ENCODE data around the gene A3GALT2. TPM values are rescaled to one million over a fixed set of nuclear protein-coding genes. Genes with fewer than 3 reads are reported as not detected.

Gene A3GALT2
- total RNA-seq, 1 experiment from 2014 or later = not detected

DNA sequence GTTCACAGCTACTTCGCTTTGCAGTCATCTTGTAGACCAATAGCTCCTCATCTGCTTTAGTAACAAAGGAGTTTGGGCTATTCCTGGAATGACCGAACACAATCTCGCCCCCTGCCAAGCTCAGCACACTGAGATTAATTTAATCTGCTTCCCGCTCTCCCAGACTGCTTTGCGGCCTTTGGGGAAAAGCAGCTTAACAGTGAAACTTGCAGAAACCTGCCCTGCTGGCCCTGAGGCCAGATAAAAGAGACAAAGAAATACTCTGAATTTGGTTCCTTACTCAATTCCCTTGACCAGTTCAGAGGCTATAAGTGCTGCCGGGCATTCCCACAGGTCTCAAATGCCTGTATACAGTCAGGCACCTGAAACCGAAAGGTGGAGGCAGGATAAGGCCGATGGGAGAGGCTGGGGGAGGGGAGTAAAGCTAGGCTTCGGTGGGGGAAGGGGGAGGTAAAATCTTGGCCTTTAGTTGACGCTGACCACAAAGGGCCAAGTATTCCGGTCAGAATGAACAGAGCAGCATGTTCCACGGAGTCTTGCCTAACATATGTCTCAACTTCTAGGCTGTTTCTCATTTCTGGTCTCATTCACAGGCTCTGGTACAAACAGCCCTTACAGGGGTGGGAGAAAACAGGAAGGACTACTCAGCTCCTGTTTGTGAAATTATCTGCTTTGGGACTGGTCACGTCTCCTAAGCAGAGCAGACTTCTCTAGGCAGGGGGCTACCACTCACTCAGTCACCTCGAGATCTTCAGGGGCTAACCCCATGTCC is 17.7 kb upstream of the A3GALT2 start:
- H3K4me3 ChIP-seq = no peak overlapping the region

GRCh38 chr1:33338048-33338439 is 17.1 kb upstream of the A3GALT2 start:
- no peaks in the 10 kb centered on the region for H3K9me3 ChIP-seq (ENCODE audit: insufficient read depth, low read depth)
- no TSS peak for BruUV-seq (replicated peaks)
- ChIA-PET CTCF (no interaction called here), POLR2A (ENCODE audit: unreplicated experiment) (interaction anchor here (0.7 to 1.0 kb wide), 2 partner anchors 12 to 75 kb away, joined by 3 read pairs; no protein-coding TSS in a partner anchor)
- H3K4me1 ChIP-seq (replicated peaks; ENCODE audit: insufficient read depth) = peaks cover 25% of the 10 kb centered on the region
- H4K20me1 ChIP-seq (ENCODE audit: insufficient read depth) = peaks cover 98% of the 10 kb centered on the region
- peaks cover 56% of the 10 kb centered on the region for H3K36me3 ChIP-seq (ENCODE audit: low read depth)
- TF ChIP-seq, protein P1, sequence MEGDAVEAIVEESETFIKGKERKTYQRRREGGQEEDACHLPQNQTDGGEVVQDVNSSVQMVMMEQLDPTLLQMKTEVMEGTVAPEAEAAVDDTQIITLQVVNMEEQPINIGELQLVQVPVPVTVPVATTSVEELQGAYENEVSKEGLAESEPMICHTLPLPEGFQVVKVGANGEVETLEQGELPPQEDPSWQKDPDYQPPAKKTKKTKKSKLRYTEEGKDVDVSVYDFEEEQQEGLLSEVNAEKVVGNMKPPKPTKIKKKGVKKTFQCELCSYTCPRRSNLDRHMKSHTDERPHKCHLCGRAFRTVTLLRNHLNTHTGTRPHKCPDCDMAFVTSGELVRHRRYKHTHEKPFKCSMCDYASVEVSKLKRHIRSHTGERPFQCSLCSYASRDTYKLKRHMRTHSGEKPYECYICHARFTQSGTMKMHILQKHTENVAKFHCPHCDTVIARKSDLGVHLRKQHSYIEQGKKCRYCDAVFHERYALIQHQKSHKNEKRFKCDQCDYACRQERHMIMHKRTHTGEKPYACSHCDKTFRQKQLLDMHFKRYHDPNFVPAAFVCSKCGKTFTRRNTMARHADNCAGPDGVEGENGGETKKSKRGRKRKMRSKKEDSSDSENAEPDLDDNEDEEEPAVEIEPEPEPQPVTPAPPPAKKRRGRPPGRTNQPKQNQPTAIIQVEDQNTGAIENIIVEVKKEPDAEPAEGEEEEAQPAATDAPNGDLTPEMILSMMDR (conservative IDR thresholded peaks at IDR 0.05) = no peak
- no peak for TF ChIP-seq EZH2 (IDR thresholded peaks at IDR 0.05; ENCODE audit: low read depth)
- intact Hi-C loops (cut with micrococcal nuclease; ENCODE audit: unreplicated experiment) = no loop called here
- H3K79me2 ChIP-seq (ENCODE audit: low read depth) = peaks cover 99% of the 10 kb centered on the region
- no peak overlapping the region for H3K4me2 ChIP-seq
- no peaks in the 10 kb centered on the region for H3K9me2 ChIP-seq (ENCODE audit: insufficient read depth)
- no peak overlapping the region; the same call in 1 of the 2 replicates for H3K27ac ChIP-seq
- H3F3A ChIP-seq (ENCODE audit: insufficient read depth, low read depth) = peaks cover 41% of the 10 kb centered on the region
- H2AFZ ChIP-seq = no peak overlapping the region
- H3K27me3 ChIP-seq (ENCODE audit: insufficient read depth, low read depth) = no peaks in the 10 kb centered on the region
- H3K4me3 ChIP-seq = no peak overlapping the region
- no peak for DNase-seq

More for the DNA sequence above, 17.7 kb upstream of the A3GALT2 start:
- Histone ChIP-seq H2AFZ (no peak overlapping the region), H3K4me2 (no peak overlapping the region), H3K27me3 (ENCODE audit: insufficient read depth, low read depth) (no peaks in the 10 kb centered on the region), H3K36me3 (ENCODE audit: low read depth) (peaks cover 53% of the 10 kb centered on the region), H3K9me2 (ENCODE audit: insufficient read depth) (no peaks in the 10 kb centered on the region), H3K27ac (no peak overlapping the region; the same call in 1 of the 2 replicates), H3K9me3 (ENCODE audit: insufficient read depth, low read depth) (no peaks in the 10 kb centered on the region), H3F3A (ENCODE audit: insufficient read depth, low read depth) (peaks cover 40% of the 10 kb centered on the region), H3K79me2 (ENCODE audit: low read depth) (peaks cover 97% of the 10 kb centered on the region), H4K20me1 (ENCODE audit: insufficient read depth) (peaks cover 98% of the 10 kb centered on the region), H3K4me1 (replicated peaks; ENCODE audit: insufficient read depth) (peaks cover 31% of the 10 kb centered on the region)
- intact Hi-C loops (cut with micrococcal nuclease; ENCODE audit: unreplicated experiment) = no loop called here
- CTCF ChIA-PET = no interaction called here
- no peak for DNase-seq
- TF ChIP-seq, protein P1 (conservative IDR thresholded peaks at IDR 0.05) = no peak
- TF ChIP-seq EZH2 (IDR thresholded peaks at IDR 0.05; ENCODE audit: low read depth) = no peak
- BruUV-seq (replicated peaks) = no TSS peak
- POLR2A ChIA-PET (ENCODE audit: unreplicated experiment) = interaction anchor here (1.0 kb wide), 1 partner anchor 12 kb away, joined by 3 read pairs; no protein-coding TSS in a partner anchor

DNA sequence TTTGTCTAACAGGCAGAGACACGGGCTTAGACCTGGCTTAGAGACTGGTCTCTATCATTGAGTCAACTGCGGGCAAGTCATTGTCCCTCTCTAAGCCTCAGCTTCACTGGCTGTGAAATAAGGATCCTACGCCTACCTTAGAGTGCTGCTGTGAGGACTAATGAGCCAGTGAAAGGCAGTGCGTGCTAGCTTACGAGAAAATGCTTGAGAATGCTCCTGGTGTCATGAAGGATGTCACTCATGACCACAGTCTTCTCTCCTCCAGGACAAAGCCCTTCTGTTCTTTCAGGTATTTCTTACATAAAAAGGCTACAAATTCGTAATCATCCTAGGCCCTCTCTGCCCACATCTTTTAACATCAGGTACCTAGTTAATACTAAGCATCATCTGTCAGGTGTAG is 16.5 kb upstream of the A3GALT2 start:
- Histone ChIP-seq H3K27ac (no peak overlapping the region), H3F3A (ENCODE audit: insufficient read depth, low read depth) (peaks cover 39% of the 10 kb centered on the region), H2AFZ (no peak overlapping the region), H3K9me3 (ENCODE audit: insufficient read depth, low read depth) (no peaks in the 10 kb centered on the region), H3K79me2 (ENCODE audit: low read depth) (peaks cover 99% of the 10 kb centered on the region), H4K20me1 (ENCODE audit: insufficient read depth) (peaks cover 98% of the 10 kb centered on the region), H3K27me3 (ENCODE audit: insufficient read depth, low read depth) (no peaks in the 10 kb centered on the region), H3K4me3 (no peak overlapping the region), H3K4me1 (replicated peaks; ENCODE audit: insufficient read depth) (peaks cover 19% of the 10 kb centered on the region), H3K36me3 (ENCODE audit: low read depth) (peaks cover 56% of the 10 kb centered on the region), H3K4me2 (no peak overlapping the region), H3K9me2 (ENCODE audit: insufficient read depth) (no peaks in the 10 kb centered on the region)
- no TSS peak for BruUV-seq (replicated peaks)
- ChIA-PET POLR2A (ENCODE audit: unreplicated experiment) (interaction anchor here (0.7 kb wide), 1 partner anchor 74 kb away, joined by 3 read pairs; no protein-coding TSS in a partner anchor), CTCF (no interaction called here)
- no peak for TF ChIP-seq EZH2 (IDR thresholded peaks at IDR 0.05; ENCODE audit: low read depth)
- TF ChIP-seq, protein P1 (conservative IDR thresholded peaks at IDR 0.05) = no peak
- intact Hi-C loops (cut with micrococcal nuclease; ENCODE audit: unreplicated experiment) = no loop called here
- no peak for DNase-seq

Measured in PC-9 (cell line).